WTC11 (cell line): ENCODE data around the gene AP1G1. TPM values are rescaled to one million over a fixed set of nuclear protein-coding genes. Genes with fewer than 3 reads are reported as not detected.
A peak's percentile ranks its signal among the peaks of the same experiment; 100 is the strongest.

Source experiments
- ATAC-seq: fragments of 200-7000 bp; cut with Tn5 transposase; 2 replicates; pipeline ENCODE4 v1.10.0; 2021; ENCODE audit warnings: mild to moderate bottlenecking, moderate library complexity
- CTCF ChIA-PET: fragments of 300-600 bp; sonication (Branson Sonifier 250); formaldehyde crosslinking; loops from one replicate; lab custom pipeline; 2021; ENCODE audit warnings: antibody characterized with exemption; lab: Charles Lee
- POLR2A ChIA-PET: fragments of 350-600 bp; sonication (Branson Sonifier 250); formaldehyde crosslinking; loops from one replicate; lab custom pipeline; 2021; ENCODE audit warnings: antibody characterized with exemption; lab: Charles Lee
- DNase-seq: peaks from one replicate; pipeline ENCODE4 v3.0.0; 2021; ENCODE audit warnings: low spot score
- H3K27ac Mint-ChIP-seq: 2 replicates; pipeline ENCODE4 v1.8.0; 2021; ENCODE audit warnings: mixed read lengths
- H3K27me3 Mint-ChIP-seq: 2 replicates; pipeline ENCODE4 v1.8.0; 2021; ENCODE audit warnings: low read depth, mild to moderate bottlenecking, moderate library complexity, mixed read lengths
- H3K36me3 Mint-ChIP-seq: 2 replicates; pipeline ENCODE4 v1.8.0; 2021; ENCODE audit warnings: mixed read lengths
- H3K4me1 Mint-ChIP-seq: 2 replicates; pipeline ENCODE4 v1.8.0; 2022; ENCODE audit warnings: mixed read lengths
- H3K4me3 Mint-ChIP-seq: 2 replicates; pipeline ENCODE4 v1.8.0; 2021; ENCODE audit warnings: mild to moderate bottlenecking, moderate library complexity, mixed read lengths
- H3K9me3 Mint-ChIP-seq: 2 replicates; pipeline ENCODE4 v1.8.0; 2021; ENCODE audit warnings: mixed read lengths
- CREB1 ChIP-seq: sonication (generic); formaldehyde crosslinking; IDR thresholded peaks from 2 replicates; pipeline ENCODE4 v1.8.0; 2023; ENCODE audit warnings: mild to moderate bottlenecking, missing genetic modification reagents
- CREM ChIP-seq: sonication (generic); formaldehyde crosslinking; IDR thresholded peaks from 2 replicates; pipeline ENCODE4 v1.8.1; 2022; ENCODE audit warnings: mild to moderate bottlenecking, missing genetic modification reagents, moderate library complexity
- E2F5 ChIP-seq: sonication (generic); formaldehyde crosslinking; IDR thresholded peaks from 2 replicates; pipeline ENCODE4 v1.8.1; 2022; ENCODE audit warnings: mild to moderate bottlenecking, moderate library complexity, missing genetic modification reagents
- ESRRA ChIP-seq: sonication (generic); formaldehyde crosslinking; IDR thresholded peaks from 2 replicates; pipeline ENCODE4 v1.8.1; 2022; ENCODE audit warnings: mild to moderate bottlenecking, missing genetic modification reagents, borderline replicate concordance
- FOXP1 ChIP-seq: sonication (generic); formaldehyde crosslinking; IDR thresholded peaks from 2 replicates; pipeline ENCODE4 v1.8.0; 2022; ENCODE audit warnings: missing genetic modification reagents, mild to moderate bottlenecking, moderate library complexity, borderline replicate concordance
- FOXP4 ChIP-seq: sonication (generic); formaldehyde crosslinking; IDR thresholded peaks from 2 replicates; pipeline ENCODE4 v1.8.0; 2022; ENCODE audit warnings: mild to moderate bottlenecking, missing genetic modification reagents
- GABPB1 ChIP-seq: sonication (generic); formaldehyde crosslinking; IDR thresholded peaks from 2 replicates; pipeline ENCODE4 v1.8.1; 2023; ENCODE audit warnings: mild to moderate bottlenecking, missing genetic modification reagents
- HMGA2 ChIP-seq: fragments of 250-450 bp; sonication (Bioruptor Pico); IDR thresholded peaks from 2 replicates; pipeline ENCODE4 v1.4.0; 2021; ENCODE audit warnings: mild to moderate bottlenecking, moderate library complexity
- IRF2 ChIP-seq: sonication (generic); formaldehyde crosslinking; IDR thresholded peaks from 2 replicates; pipeline ENCODE4 v1.8.0; 2022; ENCODE audit warnings: low read depth, missing genetic modification reagents, borderline replicate concordance
- MLX ChIP-seq: sonication (generic); formaldehyde crosslinking; IDR thresholded peaks from 2 replicates; pipeline ENCODE4 v1.8.1; 2023; ENCODE audit warnings: mild to moderate bottlenecking, missing genetic modification reagents, moderate library complexity
- MYBL2 ChIP-seq: sonication (generic); formaldehyde crosslinking; IDR thresholded peaks from 2 replicates; pipeline ENCODE4 v1.8.1; 2023; ENCODE audit warnings: mild to moderate bottlenecking, moderate library complexity, missing genetic modification reagents
- NR3C1 ChIP-seq: sonication (generic); formaldehyde crosslinking; conservative IDR thresholded peaks from 2 replicates; pipeline ENCODE4 v1.8.1; 2023; ENCODE audit warnings: low read depth, mild to moderate bottlenecking, missing genetic modification reagents
- SP1 ChIP-seq: sonication (generic); formaldehyde crosslinking; conservative IDR thresholded peaks from 2 replicates; pipeline ENCODE4 v1.8.1; 2022; ENCODE audit warnings: missing genetic modification reagents
- TCF7 ChIP-seq: sonication (generic); formaldehyde crosslinking; IDR thresholded peaks from 2 replicates; pipeline ENCODE4 v1.8.0; 2022; ENCODE audit warnings: mild to moderate bottlenecking, low read depth, missing genetic modification reagents, moderate library complexity
- TEAD1 ChIP-seq: sonication (generic); formaldehyde crosslinking; IDR thresholded peaks from 2 replicates; pipeline ENCODE4 v1.8.0; 2022; ENCODE audit warnings: mild to moderate bottlenecking, missing genetic modification reagents
- USF1 ChIP-seq: sonication (generic); formaldehyde crosslinking; IDR thresholded peaks from 2 replicates; pipeline ENCODE4 v1.8.0; 2022; ENCODE audit warnings: mild to moderate bottlenecking, missing genetic modification reagents
- total RNA-seq: library from RNA; stranded (reverse); gene quantifications from 3 replicates; pipeline ENCODE4 v1.2.3, GENCODE V29; 2021
- TF ChIP-seq, protein P1 (sequence below): sonication (generic); formaldehyde crosslinking; conservative IDR thresholded peaks from 2 replicates; pipeline ENCODE4 v1.8.1; 2023; ENCODE audit warnings: mild to moderate bottlenecking, low read depth, missing genetic modification reagents, moderate library complexity
- TF ChIP-seq, protein P2 (sequence below): sonication (generic); formaldehyde crosslinking; IDR thresholded peaks from 2 replicates; pipeline ENCODE4 v1.8.1; 2023; ENCODE audit warnings: mild to moderate bottlenecking, missing genetic modification reagents, borderline replicate concordance
- TF ChIP-seq, protein P3 (sequence below): fragments of 250-450 bp; sonication (Bioruptor Pico); IDR thresholded peaks from 2 replicates; pipeline ENCODE4 v1.9.0; 2021; ENCODE audit warnings: mild to moderate bottlenecking
- TF ChIP-seq, protein P4 (sequence below): sonication (generic); formaldehyde crosslinking; IDR thresholded peaks from 2 replicates; pipeline ENCODE4 v1.8.0; 2023; ENCODE audit warnings: missing genetic modification reagents

AP1G1 gene
- total RNA-seq, 1 experiment from 2014 or later, result 72.4 TPM

DNA sequence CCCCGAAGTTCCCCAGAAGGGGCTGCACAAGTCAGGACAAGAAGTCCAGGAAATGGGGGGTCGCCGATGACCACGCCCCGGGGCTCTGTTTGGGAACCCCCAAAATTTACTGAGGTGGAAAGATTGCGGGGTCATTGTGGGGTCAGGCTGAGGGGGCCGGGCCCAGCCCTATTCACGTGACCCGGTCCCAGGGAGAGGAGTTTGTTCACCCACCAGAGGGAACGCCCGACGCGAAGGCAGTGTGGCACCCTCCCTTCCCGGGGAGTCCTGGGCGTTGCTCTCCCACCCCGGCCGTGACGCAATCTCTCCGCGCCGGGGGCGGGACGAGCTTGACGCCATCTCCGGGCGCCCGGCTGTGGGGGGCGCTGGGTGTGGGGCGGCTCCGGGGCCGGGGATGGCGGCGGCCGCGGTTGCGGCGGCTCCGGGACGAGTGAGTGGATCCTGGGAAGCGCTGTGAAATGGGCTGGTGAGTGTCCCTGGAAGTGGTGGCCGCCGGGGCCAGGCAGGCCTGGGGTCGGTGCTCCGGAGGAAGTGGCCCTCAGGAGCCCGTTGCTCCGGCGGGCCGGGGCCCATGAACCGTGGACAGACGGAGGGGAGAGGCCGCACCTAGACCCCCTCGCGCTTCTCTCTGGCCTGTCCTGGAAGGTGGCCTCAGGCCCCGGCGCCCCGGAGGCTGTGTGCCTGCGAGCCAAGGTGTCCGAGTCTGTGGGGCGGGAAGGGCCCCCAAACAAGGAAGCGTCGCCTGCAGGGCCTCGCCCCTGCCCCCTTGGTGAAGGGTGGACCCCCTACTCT, 37.2 kb upstream of the AP1G1 start, which contains the start of gene ATXN1L:
TSS of gene ATXN1L (plus strand) at position 338 of the 792 bp plus-strand sequence. CDS start 3,765 bp downstream, outside the sequence.
- ATAC-seq, result peak; percentile 90
- POLR2A ChIA-PET, result no interaction called here
- Mint-ChIP-seq H3K9me3 (no peaks in the 10 kb centered on the region), H3K4me1 (peaks cover 12% of the 10 kb centered on the region), H3K36me3 (peaks cover 25% of the 10 kb centered on the region), H3K4me3 (peak within 1 kb of the TSS; percentile 93), H3K27me3 (peaks cover 2% of the 10 kb centered on the region; the same call in 1 of the 2 replicates), H3K27ac (peak within 1 kb of the TSS; percentile 94)
- DNase-seq, result peak; percentile 86
- CTCF ChIA-PET, result interaction anchor here (0.6 kb wide), 2 partner anchors 66 to 110 kb away, joined by 3 to 5 read pairs; no protein-coding TSS in a partner anchor
- peak; percentile 24; the same call in 1 of the 2 replicates for TF ChIP-seq E2F5 (CRISPR knock-in tag)
- TF ChIP-seq TCF7 (CRISPR knock-in tag), result no peak
- TF ChIP-seq, protein P1, sequence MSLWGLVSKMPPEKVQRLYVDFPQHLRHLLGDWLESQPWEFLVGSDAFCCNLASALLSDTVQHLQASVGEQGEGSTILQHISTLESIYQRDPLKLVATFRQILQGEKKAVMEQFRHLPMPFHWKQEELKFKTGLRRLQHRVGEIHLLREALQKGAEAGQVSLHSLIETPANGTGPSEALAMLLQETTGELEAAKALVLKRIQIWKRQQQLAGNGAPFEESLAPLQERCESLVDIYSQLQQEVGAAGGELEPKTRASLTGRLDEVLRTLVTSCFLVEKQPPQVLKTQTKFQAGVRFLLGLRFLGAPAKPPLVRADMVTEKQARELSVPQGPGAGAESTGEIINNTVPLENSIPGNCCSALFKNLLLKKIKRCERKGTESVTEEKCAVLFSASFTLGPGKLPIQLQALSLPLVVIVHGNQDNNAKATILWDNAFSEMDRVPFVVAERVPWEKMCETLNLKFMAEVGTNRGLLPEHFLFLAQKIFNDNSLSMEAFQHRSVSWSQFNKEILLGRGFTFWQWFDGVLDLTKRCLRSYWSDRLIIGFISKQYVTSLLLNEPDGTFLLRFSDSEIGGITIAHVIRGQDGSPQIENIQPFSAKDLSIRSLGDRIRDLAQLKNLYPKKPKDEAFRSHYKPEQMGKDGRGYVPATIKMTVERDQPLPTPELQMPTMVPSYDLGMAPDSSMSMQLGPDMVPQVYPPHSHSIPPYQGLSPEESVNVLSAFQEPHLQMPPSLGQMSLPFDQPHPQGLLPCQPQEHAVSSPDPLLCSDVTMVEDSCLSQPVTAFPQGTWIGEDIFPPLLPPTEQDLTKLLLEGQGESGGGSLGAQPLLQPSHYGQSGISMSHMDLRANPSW, result no peak
- 0 out of 2 replicates have a peak, but pooled peaks have one; percentile 33 for TF ChIP-seq MLX
- TF ChIP-seq GABPB1 (CRISPR knock-in tag), result peak; percentile 78
- no peak for TF ChIP-seq FOXP1 (CRISPR knock-in tag)
- peak; percentile 100 for TF ChIP-seq CREM (CRISPR knock-in tag)
- TF ChIP-seq TEAD1, result no peak
- TF ChIP-seq, protein P2, sequence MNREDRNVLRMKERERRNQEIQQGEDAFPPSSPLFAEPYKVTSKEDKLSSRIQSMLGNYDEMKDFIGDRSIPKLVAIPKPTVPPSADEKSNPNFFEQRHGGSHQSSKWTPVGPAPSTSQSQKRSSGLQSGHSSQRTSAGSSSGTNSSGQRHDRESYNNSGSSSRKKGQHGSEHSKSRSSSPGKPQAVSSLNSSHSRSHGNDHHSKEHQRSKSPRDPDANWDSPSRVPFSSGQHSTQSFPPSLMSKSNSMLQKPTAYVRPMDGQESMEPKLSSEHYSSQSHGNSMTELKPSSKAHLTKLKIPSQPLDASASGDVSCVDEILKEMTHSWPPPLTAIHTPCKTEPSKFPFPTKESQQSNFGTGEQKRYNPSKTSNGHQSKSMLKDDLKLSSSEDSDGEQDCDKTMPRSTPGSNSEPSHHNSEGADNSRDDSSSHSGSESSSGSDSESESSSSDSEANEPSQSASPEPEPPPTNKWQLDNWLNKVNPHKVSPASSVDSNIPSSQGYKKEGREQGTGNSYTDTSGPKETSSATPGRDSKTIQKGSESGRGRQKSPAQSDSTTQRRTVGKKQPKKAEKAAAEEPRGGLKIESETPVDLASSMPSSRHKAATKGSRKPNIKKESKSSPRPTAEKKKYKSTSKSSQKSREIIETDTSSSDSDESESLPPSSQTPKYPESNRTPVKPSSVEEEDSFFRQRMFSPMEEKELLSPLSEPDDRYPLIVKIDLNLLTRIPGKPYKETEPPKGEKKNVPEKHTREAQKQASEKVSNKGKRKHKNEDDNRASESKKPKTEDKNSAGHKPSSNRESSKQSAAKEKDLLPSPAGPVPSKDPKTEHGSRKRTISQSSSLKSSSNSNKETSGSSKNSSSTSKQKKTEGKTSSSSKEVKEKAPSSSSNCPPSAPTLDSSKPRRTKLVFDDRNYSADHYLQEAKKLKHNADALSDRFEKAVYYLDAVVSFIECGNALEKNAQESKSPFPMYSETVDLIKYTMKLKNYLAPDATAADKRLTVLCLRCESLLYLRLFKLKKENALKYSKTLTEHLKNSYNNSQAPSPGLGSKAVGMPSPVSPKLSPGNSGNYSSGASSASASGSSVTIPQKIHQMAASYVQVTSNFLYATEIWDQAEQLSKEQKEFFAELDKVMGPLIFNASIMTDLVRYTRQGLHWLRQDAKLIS (CRISPR knock-in tag), result no peak
- TF ChIP-seq MYBL2 (CRISPR knock-in tag), result 0 out of 2 replicates have a peak, but pooled peaks have one; percentile 50
- TF ChIP-seq SP1 (CRISPR knock-in tag), result peak; percentile 100
- TF ChIP-seq, protein P3, sequence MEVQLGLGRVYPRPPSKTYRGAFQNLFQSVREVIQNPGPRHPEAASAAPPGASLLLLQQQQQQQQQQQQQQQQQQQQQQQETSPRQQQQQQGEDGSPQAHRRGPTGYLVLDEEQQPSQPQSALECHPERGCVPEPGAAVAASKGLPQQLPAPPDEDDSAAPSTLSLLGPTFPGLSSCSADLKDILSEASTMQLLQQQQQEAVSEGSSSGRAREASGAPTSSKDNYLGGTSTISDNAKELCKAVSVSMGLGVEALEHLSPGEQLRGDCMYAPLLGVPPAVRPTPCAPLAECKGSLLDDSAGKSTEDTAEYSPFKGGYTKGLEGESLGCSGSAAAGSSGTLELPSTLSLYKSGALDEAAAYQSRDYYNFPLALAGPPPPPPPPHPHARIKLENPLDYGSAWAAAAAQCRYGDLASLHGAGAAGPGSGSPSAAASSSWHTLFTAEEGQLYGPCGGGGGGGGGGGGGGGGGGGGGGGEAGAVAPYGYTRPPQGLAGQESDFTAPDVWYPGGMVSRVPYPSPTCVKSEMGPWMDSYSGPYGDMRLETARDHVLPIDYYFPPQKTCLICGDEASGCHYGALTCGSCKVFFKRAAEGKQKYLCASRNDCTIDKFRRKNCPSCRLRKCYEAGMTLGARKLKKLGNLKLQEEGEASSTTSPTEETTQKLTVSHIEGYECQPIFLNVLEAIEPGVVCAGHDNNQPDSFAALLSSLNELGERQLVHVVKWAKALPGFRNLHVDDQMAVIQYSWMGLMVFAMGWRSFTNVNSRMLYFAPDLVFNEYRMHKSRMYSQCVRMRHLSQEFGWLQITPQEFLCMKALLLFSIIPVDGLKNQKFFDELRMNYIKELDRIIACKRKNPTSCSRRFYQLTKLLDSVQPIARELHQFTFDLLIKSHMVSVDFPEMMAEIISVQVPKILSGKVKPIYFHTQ (CRISPR knock-in tag), result no peak
- TF ChIP-seq IRF2 (CRISPR knock-in tag), result no peak
- peak; percentile 47; the same call in 1 of the 2 replicates for TF ChIP-seq FOXP4 (CRISPR knock-in tag)
- TF ChIP-seq HMGA2 (CRISPR knock-in tag), result no peak
- TF ChIP-seq ESRRA (CRISPR knock-in tag), result no peak
- peak; percentile 87 for TF ChIP-seq CREB1
- TF ChIP-seq, protein P4, sequence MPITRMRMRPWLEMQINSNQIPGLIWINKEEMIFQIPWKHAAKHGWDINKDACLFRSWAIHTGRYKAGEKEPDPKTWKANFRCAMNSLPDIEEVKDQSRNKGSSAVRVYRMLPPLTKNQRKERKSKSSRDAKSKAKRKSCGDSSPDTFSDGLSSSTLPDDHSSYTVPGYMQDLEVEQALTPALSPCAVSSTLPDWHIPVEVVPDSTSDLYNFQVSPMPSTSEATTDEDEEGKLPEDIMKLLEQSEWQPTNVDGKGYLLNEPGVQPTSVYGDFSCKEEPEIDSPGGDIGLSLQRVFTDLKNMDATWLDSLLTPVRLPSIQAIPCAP (CRISPR knock-in tag), result no peak
- TF ChIP-seq NR3C1, result no peak
- TF ChIP-seq USF1 (CRISPR knock-in tag), result peak; percentile 81
